A549 (cell line): ENCODE results near the gene PTPRN2. TPM values are rescaled to one million over a fixed set of nuclear protein-coding genes. Genes with fewer than 3 reads are reported as not detected.

ENCODE experiments used
- ATAC-seq, 2 experiments: fragments of 200-7000 bp in 1 of 2; fragments of >200 bp in 1 of 2; cut with Nextera tagmentation in 1 of 2; cut with Tn5 transposase in 1 of 2; 3 replicates each; pipeline versions ENCODE4 v1.8.0 to v1.9.1; 2018 to 2020; ENCODE audit warnings: mild to moderate bottlenecking in 1 of 2, moderate library complexity in 1 of 2
- CTCF ChIA-PET: fragments of 300-600 bp; sonication (Branson Sonifier 250); formaldehyde crosslinking; extraction: SDS; loops from one replicate; lab custom pipeline; 2021; ENCODE audit warnings: antibody characterized with exemption, inconsistent platforms; lab: Yijun Ruan, JAX
- POLR2A ChIA-PET: fragments of 350-600 bp; formaldehyde crosslinking; extraction: SDS; loops from one replicate; lab custom pipeline; 2021; ENCODE audit warnings: antibody characterized with exemption, inconsistent platforms; lab: Yijun Ruan, JAX
- DNase-seq, 2 experiments: peaks; one replicate each; pipeline versions ENCODE4 v3.0.0 to v3.0.0-alpha.2; 2011 to 2016; ENCODE audit warnings: low read depth in 1 of 2, low spot score in 1 of 2
- FAIRE-seq: peaks from 2 replicates; lab custom pipeline; 2011; peaks lifted over from hg19 to GRCh38; lab: Jason Lieb, UNC
- H3K27ac ChIP-seq, 2 experiments: fragments of >200 bp; sonication (Bioruptor Twin); formaldehyde crosslinking; 3 replicates each; pipeline ENCODE4 v1.5.1; 2016 to 2017
- H3K4me1 ChIP-seq: fragments of >200 bp; sonication (Bioruptor Twin); formaldehyde crosslinking; 3 replicates; pipeline ENCODE4 v1.6.1; 2016
- H3K4me2 ChIP-seq: fragments of >200 bp; sonication (Bioruptor Twin); formaldehyde crosslinking; 3 replicates; pipeline ENCODE4 v1.6.1; 2016
- H3K4me3 ChIP-seq: fragments of >200 bp; sonication (Bioruptor Twin); formaldehyde crosslinking; 3 replicates; pipeline ENCODE4 v1.5.1; 2016
- H3K9me3 ChIP-seq: fragments of >200 bp; sonication (Bioruptor Twin); formaldehyde crosslinking; 3 replicates; pipeline ENCODE4 v1.6.1; 2016
- EHF ChIP-seq: fragments of 250-450 bp; sonication (Bioruptor Pico); IDR thresholded peaks from 2 replicates; pipeline ENCODE4 v1.5.0; 2020; ENCODE audit warnings: mild to moderate bottlenecking
- EHMT2 ChIP-seq: fragments of 200-600 bp; sonication (generic); IDR thresholded peaks from 2 replicates; pipeline ENCODE4 v1.6.1; 2016; ENCODE audit warnings: antibody characterized with exemption, low read depth, mild to moderate bottlenecking, moderate library complexity
- ESRRA ChIP-seq: fragments of 150-350 bp; IDR thresholded peaks from 2 replicates; pipeline ENCODE4 v1.6.1; 2014; ENCODE audit warnings: mild to moderate bottlenecking, low read length, borderline replicate concordance
- GATA3 ChIP-seq: IDR thresholded peaks from 2 replicates; pipeline ENCODE4 v1.6.1; 2012; ENCODE audit warnings: borderline replicate concordance
- HOXA7 ChIP-seq: fragments of 250-450 bp; sonication (Bioruptor Pico); IDR thresholded peaks from 2 replicates; pipeline ENCODE4 v1.5.0; 2020; ENCODE audit warnings: mild to moderate bottlenecking, moderate library complexity
- HOXB13 ChIP-seq: fragments of 250-450 bp; sonication (Bioruptor Pico); IDR thresholded peaks from 2 replicates; pipeline ENCODE4 v1.5.0; 2020; ENCODE audit warnings: low read depth, mild to moderate bottlenecking, moderate library complexity
- KDM1A ChIP-seq: fragments of 200-600 bp; sonication (generic); IDR thresholded peaks from 2 replicates; pipeline ENCODE4 v1.6.1; 2016; ENCODE audit warnings: low read depth, mild to moderate bottlenecking
- KDM5A ChIP-seq: fragments of 200-600 bp; sonication (generic); IDR thresholded peaks from 2 replicates; pipeline ENCODE4 v1.6.1; 2016; ENCODE audit warnings: antibody characterized with exemption, mild to moderate bottlenecking
- MAFK ChIP-seq: fragments of 450-650 bp; IDR thresholded peaks from 2 replicates; pipeline ENCODE4 v1.6.1; 2014; ENCODE audit not compliant: partially characterized antibody
- MAZ ChIP-seq: fragments of 150-350 bp; IDR thresholded peaks from 2 replicates; pipeline ENCODE4 v1.6.1; 2014; ENCODE audit warnings: antibody characterized with exemption, low read depth, low read length, borderline replicate concordance
- NR3C1 ChIP-seq: fragments of >200 bp; sonication (Bioruptor Twin); formaldehyde crosslinking; IDR thresholded peaks from 3 replicates; pipeline ENCODE4 v1.6.1; 2017
- POLR2A ChIP-seq: IDR thresholded peaks from 2 replicates; pipeline ENCODE4 v1.6.1; 2012; ENCODE audit warnings: mild to moderate bottlenecking, low read length
- POLR2AphosphoS2 ChIP-seq: conservative IDR thresholded peaks from 2 replicates; pipeline ENCODE4 v1.6.1; 2012; ENCODE audit warnings: low read length, improper control_type of control experiment, inconsistent platforms
- RFX5 ChIP-seq: fragments of 450-650 bp; IDR thresholded peaks from 2 replicates; pipeline ENCODE4 v1.7.1; 2014; ENCODE audit warnings: antibody characterized with exemption, mild to moderate bottlenecking, moderate library complexity
- ZFP36 ChIP-seq: fragments of 450-650 bp; IDR thresholded peaks from 2 replicates; pipeline ENCODE4 v1.6.1; 2014; ENCODE audit warnings: borderline replicate concordance; ENCODE audit not compliant: partially characterized antibody
- WGBS: methylation state at CpG from one replicate; pipeline ENCODE4 v1.1.6; 2017; ENCODE audit errors: missing lambda C conversion rate; 5-methylcytosine and 5-hydroxymethylcytosine counted together
- polyA plus RNA-seq, 4 experiments: library from polyadenylated mRNA; depleted of rRNA in 3 of 4; stranded (reverse); fragments of >200 nt; fragmentation: RNase III in 1 of 4; extraction: RNeasy Plus Mini Kit Qiagen cat#74134 plus additional on column Dnase treatment in 1 of 4; gene quantifications; 2 replicates in 3 of 4; 3 replicates in 1 of 4; pipeline ENCODE4 v1.2.3, GENCODE V29; 2011 to 2017
- TF ChIP-seq, protein P1 (sequence below): IDR thresholded peaks from 2 replicates; pipeline ENCODE4 v1.6.1; 2012
- TF ChIP-seq, protein P2 (sequence below): IDR thresholded peaks from 2 replicates; pipeline ENCODE4 v1.6.1; 2012
- TF ChIP-seq, protein P3 (sequence below): fragments of 200-600 bp; sonication (generic); IDR thresholded peaks from 2 replicates; pipeline ENCODE4 v1.6.1; 2016; ENCODE audit warnings: antibody characterized with exemption, mild to moderate bottlenecking, moderate library complexity
- TF ChIP-seq, protein P4 (sequence below): fragments of 250-450 bp; sonication (Bioruptor Pico); IDR thresholded peaks from 2 replicates; pipeline ENCODE4 v1.5.0; 2020; ENCODE audit warnings: low read depth, mild to moderate bottlenecking, moderate library complexity

PTPRN2 gene
- polyA plus RNA-seq, 2 of the 4 experiments (the other 2 are of a cell fraction): 0.41 to 1.2 TPM

DNA sequence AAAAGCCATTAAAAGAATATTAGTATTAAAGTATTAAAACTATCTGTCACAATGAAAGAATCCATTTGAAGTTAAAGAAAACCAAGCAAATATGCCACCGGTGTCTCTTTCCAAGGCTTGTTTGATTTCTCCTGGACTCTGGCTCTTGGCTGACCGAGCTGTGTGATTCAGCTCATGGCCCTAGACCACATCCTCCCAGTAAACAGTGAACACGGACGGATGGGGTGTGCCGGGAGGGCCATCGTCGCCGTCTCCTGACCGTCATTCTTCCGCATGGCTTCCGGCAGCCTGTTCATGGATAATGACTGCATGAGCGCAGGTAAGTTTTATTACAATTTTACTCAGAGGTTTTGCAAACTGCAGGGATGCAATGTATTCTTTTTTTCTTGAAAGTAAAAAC, 1032.3 kb downstream of the PTPRN2 start:
- Histone ChIP-seq H3K4me3 (no peak overlapping the region), H3K9me3 (no peaks in the 10 kb centered on the region), H3K4me1 (peaks cover 8% of the 10 kb centered on the region; the same call in 1 of the 3 replicates), H3K27ac (0 out of 6 replicates have a peak overlapping the region, but pooled peaks of 1 of the 2 experiments have one; percentile 12), H3K4me2 (peak overlapping the region; percentile 41)
- DNase-seq (peak in 1 of 2 experiments; percentile 49), FAIRE-seq (no peak), ATAC-seq (peak in 1 of 2 experiments; percentile 81; a peak in 3 of 6 replicates)
- WGBS: 11% methylated on average over 12 of the region's 12 CpGs
- ChIA-PET CTCF (interaction anchor here (1.2 kb wide), 1 partner anchor 32 kb away, joined by 3 read pairs; no protein-coding TSS in a partner anchor), POLR2A (no interaction called here)
- TF ChIP-seq KDM1A (no peak), GATA3 (no peak), MAZ (no peak)

DNA sequence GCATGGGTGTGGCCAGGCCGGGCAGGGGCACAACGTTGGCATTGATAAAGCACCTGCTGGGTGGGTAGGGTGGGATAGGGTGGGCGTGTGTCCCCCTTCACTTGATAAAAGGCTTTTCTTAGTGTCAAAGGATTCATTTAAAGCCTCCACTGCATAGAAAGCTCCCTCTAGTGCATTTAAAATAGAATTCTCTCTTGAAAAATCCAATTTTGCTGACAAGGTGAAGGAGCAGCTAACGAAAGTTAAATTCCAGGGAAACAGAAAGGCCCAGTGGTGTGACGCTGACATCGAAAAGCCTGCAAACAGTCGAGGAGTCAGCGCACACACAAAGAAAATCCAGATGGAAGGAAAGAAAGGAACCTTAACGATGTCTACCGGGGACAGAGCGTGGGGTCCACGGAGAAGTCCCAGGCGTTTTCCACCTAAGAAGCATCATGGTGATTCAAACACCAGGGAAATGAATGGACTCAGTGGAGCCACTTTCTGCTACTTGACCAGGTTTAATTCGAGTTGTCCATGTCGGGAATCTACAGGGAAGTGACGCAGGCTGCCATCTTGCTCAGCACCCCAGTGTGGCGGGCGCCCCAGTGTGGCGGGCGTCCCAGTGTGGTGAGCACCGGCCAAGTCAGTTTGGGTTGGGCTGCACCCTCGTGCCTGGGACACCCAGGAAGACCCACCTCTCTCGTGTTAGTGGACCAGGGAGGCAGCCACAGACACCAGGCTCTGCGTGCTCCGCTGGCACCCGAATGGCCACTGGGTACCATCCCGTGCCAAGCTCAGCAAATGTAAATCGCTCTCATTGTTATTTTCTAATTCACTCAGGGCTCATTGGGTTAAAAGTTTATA, 1033.0 kb downstream of the PTPRN2 start:
- CTCF ChIA-PET: interaction anchor here (0.6 to 1.2 kb wide), 2 partner anchors 33 to 46 kb away, joined by 3 to 4 read pairs; no protein-coding TSS in a partner anchor
- WGBS: 66% methylated on average over 22 of the region's 28 CpGs
- POLR2A ChIA-PET: no interaction called here

DNA sequence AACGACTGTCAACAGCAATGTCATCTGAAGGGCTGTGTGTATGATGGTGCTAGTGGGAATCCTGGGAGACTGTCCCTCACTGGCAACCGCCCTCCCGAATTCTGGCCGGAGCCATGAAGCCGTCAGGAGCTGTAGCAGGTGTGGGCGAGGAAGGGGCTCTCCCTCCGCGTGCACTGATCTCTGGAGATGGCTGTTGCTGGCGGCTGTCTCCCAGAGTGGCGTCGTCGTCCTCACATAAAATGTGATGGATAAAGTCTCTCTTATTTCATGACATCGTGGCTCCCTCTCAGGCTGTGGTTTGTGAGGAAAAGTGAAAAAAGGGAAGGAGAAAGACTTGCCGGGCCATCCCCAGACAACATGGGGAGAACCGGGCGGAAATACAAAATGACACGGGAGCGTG, 1034.4 kb downstream of the PTPRN2 start:
- Histone ChIP-seq H3K4me1 (peaks cover 8% of the 10 kb centered on the region; the same call in 1 of the 3 replicates), H3K4me3 (no peak overlapping the region), H3K9me3 (no peaks in the 10 kb centered on the region), H3K27ac (no peak overlapping the region), H3K4me2 (no peak overlapping the region)
- ATAC-seq (no peak), DNase-seq (no peak), FAIRE-seq (no peak)
- ChIA-PET POLR2A (no interaction called here), CTCF (no interaction called here)
- 69% methylated on average over 18 of the region's 18 CpGs for WGBS
- TF ChIP-seq, protein P1, sequence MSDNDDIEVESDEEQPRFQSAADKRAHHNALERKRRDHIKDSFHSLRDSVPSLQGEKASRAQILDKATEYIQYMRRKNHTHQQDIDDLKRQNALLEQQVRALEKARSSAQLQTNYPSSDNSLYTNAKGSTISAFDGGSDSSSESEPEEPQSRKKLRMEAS: no peak
- no peak for TF ChIP-seq POLR2A
- TF ChIP-seq, protein P2, sequence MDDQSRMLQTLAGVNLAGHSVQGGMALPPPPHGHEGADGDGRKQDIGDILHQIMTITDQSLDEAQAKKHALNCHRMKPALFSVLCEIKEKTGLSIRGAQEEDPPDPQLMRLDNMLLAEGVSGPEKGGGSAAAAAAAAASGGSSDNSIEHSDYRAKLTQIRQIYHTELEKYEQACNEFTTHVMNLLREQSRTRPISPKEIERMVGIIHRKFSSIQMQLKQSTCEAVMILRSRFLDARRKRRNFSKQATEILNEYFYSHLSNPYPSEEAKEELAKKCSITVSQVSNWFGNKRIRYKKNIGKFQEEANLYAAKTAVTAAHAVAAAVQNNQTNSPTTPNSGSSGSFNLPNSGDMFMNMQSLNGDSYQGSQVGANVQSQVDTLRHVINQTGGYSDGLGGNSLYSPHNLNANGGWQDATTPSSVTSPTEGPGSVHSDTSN: no peak
- TF ChIP-seq NR3C1: no peak
- no peak for TF ChIP-seq EHMT2
- TF ChIP-seq, protein P3, sequence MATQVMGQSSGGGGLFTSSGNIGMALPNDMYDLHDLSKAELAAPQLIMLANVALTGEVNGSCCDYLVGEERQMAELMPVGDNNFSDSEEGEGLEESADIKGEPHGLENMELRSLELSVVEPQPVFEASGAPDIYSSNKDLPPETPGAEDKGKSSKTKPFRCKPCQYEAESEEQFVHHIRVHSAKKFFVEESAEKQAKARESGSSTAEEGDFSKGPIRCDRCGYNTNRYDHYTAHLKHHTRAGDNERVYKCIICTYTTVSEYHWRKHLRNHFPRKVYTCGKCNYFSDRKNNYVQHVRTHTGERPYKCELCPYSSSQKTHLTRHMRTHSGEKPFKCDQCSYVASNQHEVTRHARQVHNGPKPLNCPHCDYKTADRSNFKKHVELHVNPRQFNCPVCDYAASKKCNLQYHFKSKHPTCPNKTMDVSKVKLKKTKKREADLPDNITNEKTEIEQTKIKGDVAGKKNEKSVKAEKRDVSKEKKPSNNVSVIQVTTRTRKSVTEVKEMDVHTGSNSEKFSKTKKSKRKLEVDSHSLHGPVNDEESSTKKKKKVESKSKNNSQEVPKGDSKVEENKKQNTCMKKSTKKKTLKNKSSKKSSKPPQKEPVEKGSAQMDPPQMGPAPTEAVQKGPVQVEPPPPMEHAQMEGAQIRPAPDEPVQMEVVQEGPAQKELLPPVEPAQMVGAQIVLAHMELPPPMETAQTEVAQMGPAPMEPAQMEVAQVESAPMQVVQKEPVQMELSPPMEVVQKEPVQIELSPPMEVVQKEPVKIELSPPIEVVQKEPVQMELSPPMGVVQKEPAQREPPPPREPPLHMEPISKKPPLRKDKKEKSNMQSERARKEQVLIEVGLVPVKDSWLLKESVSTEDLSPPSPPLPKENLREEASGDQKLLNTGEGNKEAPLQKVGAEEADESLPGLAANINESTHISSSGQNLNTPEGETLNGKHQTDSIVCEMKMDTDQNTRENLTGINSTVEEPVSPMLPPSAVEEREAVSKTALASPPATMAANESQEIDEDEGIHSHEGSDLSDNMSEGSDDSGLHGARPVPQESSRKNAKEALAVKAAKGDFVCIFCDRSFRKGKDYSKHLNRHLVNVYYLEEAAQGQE: no peak
- TF ChIP-seq, protein P4, sequence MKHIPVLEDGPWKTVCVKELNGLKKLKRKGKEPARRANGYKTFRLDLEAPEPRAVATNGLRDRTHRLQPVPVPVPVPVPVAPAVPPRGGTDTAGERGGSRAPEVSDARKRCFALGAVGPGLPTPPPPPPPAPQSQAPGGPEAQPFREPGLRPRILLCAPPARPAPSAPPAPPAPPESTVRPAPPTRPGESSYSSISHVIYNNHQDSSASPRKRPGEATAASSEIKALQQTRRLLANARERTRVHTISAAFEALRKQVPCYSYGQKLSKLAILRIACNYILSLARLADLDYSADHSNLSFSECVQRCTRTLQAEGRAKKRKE (CRISPR knock-in tag): no peak
- no peak for TF ChIP-seq ESRRA
- no peak for TF ChIP-seq EHF
- TF ChIP-seq HOXA7 (CRISPR knock-in tag): no peak
- no peak for TF ChIP-seq HOXB13 (CRISPR knock-in tag)

More for the DNA sequence above, 1033.0 kb downstream of the PTPRN2 start:
- peaks cover 8% of the 10 kb centered on the region; the same call in 1 of the 3 replicates for H3K4me1 ChIP-seq
- no peak for DNase-seq
- H3K9me3 ChIP-seq: no peaks in the 10 kb centered on the region
- H3K27ac ChIP-seq: peak overlapping the region in 1 of 2 experiments; percentile 43; a peak in 1 of 6 replicates
- no peak overlapping the region for H3K4me3 ChIP-seq
- FAIRE-seq: no peak
- H3K4me2 ChIP-seq: peak overlapping the region; percentile 41; the same call in 2 of the 3 replicates
- no peak for ATAC-seq
- TF ChIP-seq RFX5 (no peak), HOXB13 (CRISPR knock-in tag) (no peak), ZFP36 (no peak), MAFK (peak; percentile 1), POLR2AphosphoS2 (no peak), EHMT2 (no peak), KDM5A (no peak)
